Coronary artery (tissue), 2 donors: Measurements from ENCODE around the gene RSRC2.
A peak's percentile ranks its signal among the peaks of the same experiment; 100 is the strongest.

Experiments used
- DNase-seq: peaks from one replicate; pipeline ENCODE4 v3.0.0-alpha.2; 2017; ENCODE audit warnings: low spot score
- H3K27ac ChIP-seq, 2 donors: fragments of 200-600 bp; sonication (generic); one replicate each; pipeline ENCODE4 v1.5.1; 2016 to 2019
- H3K4me3 ChIP-seq: fragments of 200-600 bp; sonication (generic); 2 replicates; pipeline ENCODE4 v1.5.1; 2016; ENCODE audit warnings: mild to moderate bottlenecking, moderate library complexity
- CTCF ChIP-seq: fragments of 200-600 bp; sonication (generic); IDR thresholded peaks from one replicate; pipeline ENCODE4 v1.5.1; 2019; ENCODE audit warnings: antibody characterized with exemption

Gene RSRC2

GRCh38 chr12:122454739-122455138 is 72.0 kb downstream of the RSRC2 start:
- TF ChIP-seq CTCF: no peak
- Histone ChIP-seq H3K27ac (peak overlapping the region in 1 of 2 donors; percentile 27), H3K4me3 (no peak overlapping the region)
- DNase-seq: no peak

GRCh38 chr12:122454250-122454721 is 72.5 kb downstream of the RSRC2 start:
- H3K4me3 ChIP-seq: no peak overlapping the region
- H3K27ac ChIP-seq: peak overlapping the region in 1 of 2 donors; percentile 27
- DNase-seq: no peak

More at GRCh38 chr12:122454250-122454721, 72.5 kb downstream of the RSRC2 start:
- TF ChIP-seq CTCF: no peak
